ENCODE results near the gene KLK6. TPM values are rescaled to one million over a fixed set of nuclear protein-coding genes. Genes with fewer than 3 reads are reported as not detected.

Gene KLK6
- total RNA-seq, 1 experiment from 2014 or later, result not detected

- BruUV-seq (replicated peaks), result no TSS peak
- Histone ChIP-seq H3K4me3 (ENCODE audit: low read depth in 2 of 2, low read length in 2 of 2) (no peak overlapping the region), H3K27me3 (ENCODE audit: control insufficient read depth, insufficient read depth, low read length) (no peaks in the 10 kb centered on the region), H3K9me3 (ENCODE audit: control insufficient read depth, insufficient read depth, low read depth, low read length) (no peaks in the 10 kb centered on the region), H3K4me1 (ENCODE audit: control insufficient read depth, insufficient read depth, low read length) (no peaks in the 10 kb centered on the region), H3K27ac (ENCODE audit: low read length) (no peak overlapping the region), H3K36me3 (ENCODE audit: control insufficient read depth, insufficient read depth, low read length) (no peaks in the 10 kb centered on the region)
- DNase-seq (ENCODE audit: low read depth, low spot score) (no peak), ATAC-seq (no peak)
- TF ChIP-seq TCF7L2 (IDR thresholded peaks at IDR 0.05; ENCODE audit: low read depth, low read length) (no peak), POLR2AphosphoS5 (IDR thresholded peaks at IDR 0.05; ENCODE audit: low read depth, low read length) (no peak), REST (IDR thresholded peaks at IDR 0.05; ENCODE audit: insufficient read depth in 1 of 2, low read depth in 2 of 2, low read length in 1 of 2) (no peak), CTCF (IDR thresholded peaks at IDR 0.05) (no peak)
- ChIA-PET CTCF (no interaction called here), POLR2A (no interaction called here)
- in situ Hi-C loops (cut with HindIII; ENCODE audit: low pct_unique_long_range_greater_than_20kb, low sequenced_read_pairs) (no loop called here), intact Hi-C loops (cut with micrococcal nuclease; ENCODE audit: unreplicated experiment) (no loop called here)
These were observed 26.1 kb downstream of the KLK6 start for GRCh38 chr19:50943074-50943828.

GRCh38 chr19:50939596-50939995 is 29.8 kb downstream of the KLK6 start:
- Histone ChIP-seq H3K4me1 (ENCODE audit: control insufficient read depth, insufficient read depth, low read length) (no peaks in the 10 kb centered on the region), H3K27me3 (ENCODE audit: control insufficient read depth, insufficient read depth, low read length) (no peaks in the 10 kb centered on the region), H3K9me3 (ENCODE audit: control insufficient read depth, insufficient read depth, low read depth, low read length) (no peaks in the 10 kb centered on the region), H3K36me3 (ENCODE audit: control insufficient read depth, insufficient read depth, low read length) (no peaks in the 10 kb centered on the region), H3K27ac (ENCODE audit: low read length) (no peak overlapping the region), H3K4me3 (ENCODE audit: low read depth in 2 of 2, low read length in 2 of 2) (no peak overlapping the region)
- no peak for TF ChIP-seq TCF7L2 (IDR thresholded peaks at IDR 0.05; ENCODE audit: low read depth, low read length)
- no peak for TF ChIP-seq CTCF (IDR thresholded peaks at IDR 0.05)
- TF ChIP-seq POLR2AphosphoS5 (IDR thresholded peaks at IDR 0.05; ENCODE audit: low read depth, low read length), result no peak
- TF ChIP-seq SIN3A (IDR thresholded peaks at IDR 0.05; ENCODE audit: borderline replicate concordance, insufficient read depth, low read depth, low read length), result no peak
- TF ChIP-seq REST (IDR thresholded peaks at IDR 0.05; ENCODE audit: insufficient read depth in 1 of 2, low read depth in 2 of 2, low read length in 1 of 2), result no peak
- DNase-seq (ENCODE audit: low read depth, low spot score), result no peak
- ATAC-seq, result no peak
- POLR2A ChIA-PET, result no interaction called here
- intact Hi-C loops (cut with micrococcal nuclease; ENCODE audit: unreplicated experiment), result no loop called here
- in situ Hi-C loops (cut with HindIII; ENCODE audit: low pct_unique_long_range_greater_than_20kb, low sequenced_read_pairs), result no loop called here
- CTCF ChIA-PET, result no interaction called here
- BruUV-seq (replicated peaks), result no TSS peak

Data from Panc1 (cell line).